Colonic mucosa (tissue), 4 donors: ENCODE results near the gene SEMA6B. TPM values are rescaled to one million over a fixed set of nuclear protein-coding genes. Genes with fewer than 3 reads are reported as not detected.
"Not testable (repeated sequence)": the region's sequence is repeated elsewhere in the genome, so short reads cannot be mapped to it uniquely, and the experiment has no call there.

Source experiments
- DNase-seq: peaks from one replicate; pipeline ENCODE4 v3.0.0-alpha.2; 2020
- H3K27ac ChIP-seq: fragments of 200-600 bp; one replicate; pipeline ENCODE4 v1.8.0; 2021
- H3K27me3 ChIP-seq: fragments of 200-600 bp; one replicate; pipeline ENCODE4 v1.8.0; 2021
- H3K36me3 ChIP-seq: fragments of 200-600 bp; one replicate; pipeline ENCODE4 v1.8.0; 2021
- H3K4me1 ChIP-seq: fragments of 200-600 bp; one replicate; pipeline ENCODE4 v1.8.0; 2021; ENCODE audit warnings: mild to moderate bottlenecking
- H3K4me3 ChIP-seq: fragments of 200-600 bp; one replicate; pipeline ENCODE4 v1.8.0; 2021
- H3K9ac ChIP-seq, 2 donors: one replicate each; pipeline ENCODE4 v1.7.0; 2013; ENCODE audit warnings: control low read depth in 2 of 2, low read depth in 2 of 2, low read length in 2 of 2
- H3K9me3 ChIP-seq: fragments of 200-600 bp; one replicate; pipeline ENCODE4 v1.8.0; 2021
- CTCF ChIP-seq: fragments of 200-600 bp; IDR thresholded peaks from one replicate; pipeline ENCODE4 v1.8.0; 2022; ENCODE audit warnings: antibody characterized with exemption, mild to moderate bottlenecking
- intact Hi-C: fragments of 100-400 bp; cut with DNase I; formaldehyde crosslinking; loops from one replicate; pipeline ENCODE4 v1.14.1; 2022
- total RNA-seq, 2 donors: library from RNA; stranded (reverse); fragmentation: NEBNext Ultra II Directional in 1 of 2; extraction: Animal tissue kit (Norgen Biotek cat#: 25700) in 1 of 2; gene quantifications; one replicate each; pipeline ENCODE4 v1.2.1, GENCODE V29; 2021
- donor health status: healthy.
- donor health status: DM: no; HTN: no; CAD: no.
- donor health status: DM: no; HTN: no; CAD: no.

The SEMA6B gene
- total RNA-seq, 2 donors from 2014 or later = 1.3 to 5.6 TPM

GRCh38 chr19:4597278-4597974 lies 37.9 kb upstream of the SEMA6B start:
- no peak overlapping the region for H3K27ac ChIP-seq
- H3K27me3 ChIP-seq = peaks cover 9% of the 10 kb centered on the region
- intact Hi-C loops = no loop called here
- H3K36me3 ChIP-seq = no peaks in the 10 kb centered on the region
- no peak overlapping the region for H3K4me3 ChIP-seq
- H3K4me1 ChIP-seq = no peaks in the 10 kb centered on the region
- no peak for TF ChIP-seq CTCF
- no peak for DNase-seq
- no peaks in the 10 kb centered on the region for H3K9me3 ChIP-seq
- no peak overlapping the region for H3K9ac ChIP-seq

GRCh38 chr19:4596033-4596904 lies 36.8 kb upstream of the SEMA6B start:
- no peak overlapping the region for H3K9ac ChIP-seq
- no peaks in the 10 kb centered on the region for H3K9me3 ChIP-seq
- intact Hi-C loops = no loop called here
- H3K27ac ChIP-seq = no peak overlapping the region
- peaks cover 9% of the 10 kb centered on the region for H3K27me3 ChIP-seq
- DNase-seq = no peak
- H3K4me3 ChIP-seq = no peak overlapping the region
- no peak for TF ChIP-seq CTCF
- H3K36me3 ChIP-seq = no peaks in the 10 kb centered on the region
- H3K4me1 ChIP-seq = no peaks in the 10 kb centered on the region

GRCh38 chr19:4595158-4595557 lies 35.7 kb upstream of the SEMA6B start:
- H3K27ac ChIP-seq, H3K36me3 ChIP-seq, H3K9ac ChIP-seq, H3K4me1 ChIP-seq, H3K4me3 ChIP-seq, H3K9me3 ChIP-seq, H3K27me3 ChIP-seq, DNase-seq, intact Hi-C loops: not testable (repeated sequence)

GRCh38 chr19:4594201-4594600 lies 34.7 kb upstream of the SEMA6B start:
- no peaks in the 10 kb centered on the region for H3K36me3 ChIP-seq
- no peak for DNase-seq
- H3K9me3 ChIP-seq = no peaks in the 10 kb centered on the region
- H3K27me3 ChIP-seq = peaks cover 8% of the 10 kb centered on the region
- no peak overlapping the region for H3K27ac ChIP-seq
- intact Hi-C loops = no loop called here
- no peak overlapping the region for H3K4me3 ChIP-seq
- no peak for TF ChIP-seq CTCF
- H3K9ac ChIP-seq = no peak overlapping the region
- no peaks in the 10 kb centered on the region for H3K4me1 ChIP-seq

- Histone ChIP-seq H3K27ac (no peak overlapping the region), H3K4me1 (no peaks in the 10 kb centered on the region), H3K9ac (no peak overlapping the region), H3K27me3 (peaks cover 6% of the 10 kb centered on the region), H3K9me3 (no peaks in the 10 kb centered on the region), H3K36me3 (no peaks in the 10 kb centered on the region), H3K4me3 (no peak overlapping the region)
- no peak for TF ChIP-seq CTCF
- intact Hi-C loops = no loop called here
- no peak for DNase-seq
Measured at GRCh38 chr19:4593409-4593851, 33.9 kb upstream of the SEMA6B start.

GRCh38 chr19:4592445-4592844 lies 33.0 kb upstream of the SEMA6B start:
- intact Hi-C loops = no loop called here
- no peaks in the 10 kb centered on the region for H3K4me1 ChIP-seq

More at GRCh38 chr19:4592445-4592844, 33.0 kb upstream of the SEMA6B start:
- no peak for DNase-seq
- H3K36me3 ChIP-seq = no peaks in the 10 kb centered on the region
- no peak overlapping the region for H3K9ac ChIP-seq
- no peak for TF ChIP-seq CTCF
- H3K4me3 ChIP-seq = no peak overlapping the region
- no peak overlapping the region for H3K27ac ChIP-seq
- no peaks in the 10 kb centered on the region for H3K9me3 ChIP-seq
- H3K27me3 ChIP-seq = peaks cover 6% of the 10 kb centered on the region
